Stimulated activated CD8-positive, alpha-beta memory T cell treated with anti-CD3 and anti-CD28 coated beads, Interleukin-4, amount 100 ng/mL, for 4 hours (primary cell): ENCODE measurements around the gene KCNJ10.

ENCODE experiments used
- DNase-seq, 2 donors: peaks; one replicate each; pipeline ENCODE4 v3.0.0-alpha.2; 2020; ENCODE audit warnings: low read depth in 2 of 2, low spot score in 1 of 2

Gene KCNJ10

GRCh38 chr1:159968901-159969300, 101.1 kb downstream of the KCNJ10 start:
- no peak for DNase-seq

GRCh38 chr1:159965263-159965662, 104.7 kb downstream of the KCNJ10 start:
- DNase-seq, result no peak

- no peak for DNase-seq
These were observed 105.8 kb downstream of the KCNJ10 start for GRCh38 chr1:159964144-159964543.

GRCh38 chr1:159962176-159962575, 107.8 kb downstream of the KCNJ10 start:
- no peak for DNase-seq

GRCh38 chr1:159961636-159962035, 108.3 kb downstream of the KCNJ10 start:
- no peak for DNase-seq

- no peak for DNase-seq
These were observed 109.1 kb downstream of the KCNJ10 start for GRCh38 chr1:159960721-159961381.

- no peak for DNase-seq
These were observed 110.5 kb downstream of the KCNJ10 start for GRCh38 chr1:159959451-159959850.

- DNase-seq, result no peak
These were observed 111.1 kb downstream of the KCNJ10 start for GRCh38 chr1:159958719-159959380.

GRCh38 chr1:159957824-159958268, 112.1 kb downstream of the KCNJ10 start:
- no peak for DNase-seq

GRCh38 chr1:159955456-159955855, 114.5 kb downstream of the KCNJ10 start:
- no peak for DNase-seq

GRCh38 chr1:159953536-159954515, 116.1 kb downstream of the KCNJ10 start, which contains the start of gene SLAMF9:
Gene SLAMF9 (minus strand): TSS chr1:159954237. CDS start chr1:159954137, 100 bp downstream.
- no peak for DNase-seq

- no peak for DNase-seq
These were observed 117.0 kb downstream of the KCNJ10 start for GRCh38 chr1:159952932-159953331.

- no peak for DNase-seq
These were observed 118.4 kb downstream of the KCNJ10 start for GRCh38 chr1:159951551-159951950.

GRCh38 chr1:159951016-159951415, 118.9 kb downstream of the KCNJ10 start:
- DNase-seq, result no peak

- no peak for DNase-seq
These were observed 120.0 kb downstream of the KCNJ10 start for GRCh38 chr1:159949981-159950381.

- no peak for DNase-seq
These were observed 120.8 kb downstream of the KCNJ10 start for GRCh38 chr1:159949123-159949522.
